ENCODE results near the gene LANCL1. TPM values are rescaled to one million over a fixed set of nuclear protein-coding genes. Genes with fewer than 3 reads are reported as not detected.

The LANCL1 gene
- total RNA-seq, 3 donors from 2014 or later = 30.5 to 44.2 (median 43.7) TPM

GRCh38 chr2:210443527-210443926 lies 33.0 kb downstream of the LANCL1 start:
- H3K36me3 ChIP-seq = no peaks in the 10 kb centered on the region
- intact Hi-C loops (cut with DNase I; ENCODE audit: low total_unique reads) = no loop called here
- TF ChIP-seq POLR2A (IDR thresholded peaks at IDR 0.05) (no peak), CTCF (IDR thresholded peaks at IDR 0.05) (no peak)

GRCh38 chr2:210442878-210443277 lies 33.7 kb downstream of the LANCL1 start:
- TF ChIP-seq CTCF (IDR thresholded peaks at IDR 0.05) (no peak), POLR2A (IDR thresholded peaks at IDR 0.05) (no peak), POLR2AphosphoS5 (IDR thresholded peaks at IDR 0.05) (no peak)
- H3K4me1 ChIP-seq = no peaks in the 10 kb centered on the region
- intact Hi-C loops (cut with DNase I; ENCODE audit: low total_unique reads) = no loop called here
- no peak overlapping the region for H3K4me3 ChIP-seq
- H3K9me3 ChIP-seq = peaks cover 0 to 12% of the 10 kb centered on the region in 2 donors
- no peak for DNase-seq (ENCODE audit: low spot score in 2 of 2)
- no peaks in the 10 kb centered on the region for H3K36me3 ChIP-seq
- no peak overlapping the region for H3K27ac ChIP-seq
- H3K27me3 ChIP-seq = no peaks in the 10 kb centered on the region

More at GRCh38 chr2:210443527-210443926, 33.0 kb downstream of the LANCL1 start:
- DNase-seq (ENCODE audit: low spot score in 2 of 2) = no peak
- Histone ChIP-seq H3K27ac (no peak overlapping the region), H3K9me3 (peaks cover 0 to 16% of the 10 kb centered on the region in 2 donors), H3K4me3 (no peak overlapping the region), H3K4me1 (no peaks in the 10 kb centered on the region), H3K27me3 (no peaks in the 10 kb centered on the region)

- Histone ChIP-seq H3K9me3 (peaks cover 0 to 9% of the 10 kb centered on the region in 2 donors), H3K27ac (no peak overlapping the region), H3K4me3 (no peak overlapping the region), H3K36me3 (no peaks in the 10 kb centered on the region), H3K27me3 (no peaks in the 10 kb centered on the region), H3K4me1 (no peaks in the 10 kb centered on the region)
- intact Hi-C loops (cut with DNase I; ENCODE audit: low total_unique reads) = no loop called here
- no peak for DNase-seq (ENCODE audit: low spot score in 2 of 2)
- no peak for TF ChIP-seq POLR2AphosphoS5 (IDR thresholded peaks at IDR 0.05)
- no peak for TF ChIP-seq CTCF (IDR thresholded peaks at IDR 0.05)
- no peak for TF ChIP-seq POLR2A (IDR thresholded peaks at IDR 0.05)
These were observed 34.1 kb downstream of the LANCL1 start for GRCh38 chr2:210442457-210442856.

- intact Hi-C loops (cut with DNase I; ENCODE audit: low total_unique reads) = no loop called here
- Histone ChIP-seq H3K36me3 (peaks cover 4% of the 10 kb centered on the region), H3K9me3 (no peaks in the 10 kb centered on the region), H3K4me1 (no peaks in the 10 kb centered on the region), H3K27me3 (no peaks in the 10 kb centered on the region), H3K4me3 (no peak overlapping the region), H3K27ac (no peak overlapping the region)
- TF ChIP-seq POLR2A (IDR thresholded peaks at IDR 0.05) = no peak
- TF ChIP-seq POLR2AphosphoS5 (IDR thresholded peaks at IDR 0.05) = no peak
- no peak for DNase-seq (ENCODE audit: low spot score in 2 of 2)
These were observed 36.4 kb downstream of the LANCL1 start for GRCh38 chr2:210440206-210440605.

- Histone ChIP-seq H3K27ac (no peak overlapping the region), H3K36me3 (peaks cover 12% of the 10 kb centered on the region), H3K4me3 (no peak overlapping the region), H3K4me1 (no peaks in the 10 kb centered on the region), H3K27me3 (no peaks in the 10 kb centered on the region), H3K9me3 (no peaks in the 10 kb centered on the region)
- intact Hi-C loops (cut with DNase I; ENCODE audit: low total_unique reads) = no loop called here
- TF ChIP-seq CTCF (IDR thresholded peaks at IDR 0.05) (no peak), POLR2A (IDR thresholded peaks at IDR 0.05) (no peak), POLR2AphosphoS5 (IDR thresholded peaks at IDR 0.05) (no peak)
- DNase-seq (ENCODE audit: low spot score in 2 of 2) = no peak
These were observed 41.1 kb downstream of the LANCL1 start for GRCh38 chr2:210435439-210435838.

- TF ChIP-seq CTCF (IDR thresholded peaks at IDR 0.05) (no peak), POLR2AphosphoS5 (IDR thresholded peaks at IDR 0.05) (no peak), POLR2A (IDR thresholded peaks at IDR 0.05) (no peak)
- no peak overlapping the region for H3K27ac ChIP-seq
- no peaks in the 10 kb centered on the region for H3K27me3 ChIP-seq
- peaks cover 12% of the 10 kb centered on the region for H3K36me3 ChIP-seq
- DNase-seq (ENCODE audit: low spot score in 2 of 2) = no peak
- no peak overlapping the region for H3K4me3 ChIP-seq
- intact Hi-C loops (cut with DNase I; ENCODE audit: low total_unique reads) = no loop called here
- H3K9me3 ChIP-seq = peaks cover 7 to 10% of the 10 kb centered on the region in 2 donors
- no peaks in the 10 kb centered on the region for H3K4me1 ChIP-seq
These were observed 43.9 kb downstream of the LANCL1 start for GRCh38 chr2:210432633-210433032.
